CD4-positive, alpha-beta T cell treated with Interleukin-4 for 1 hour (primary cell): Measurements from ENCODE around the gene RBM47.
"Not testable (repeated sequence)": the region's sequence is repeated elsewhere in the genome, so short reads cannot be mapped to it uniquely, and the experiment has no call there.

Experiments
- DNase-seq, 2 donors: peaks; one replicate each; pipeline ENCODE4 v3.0.0-alpha.2; 2020 to 2022

Gene RBM47

GRCh38 chr4:40585201-40585799, 44.4 kb downstream of the RBM47 start:
- DNase-seq: no peak

- no peak for DNase-seq
These were observed 45.0 kb downstream of the RBM47 start for GRCh38 chr4:40584517-40585141.

DNA sequence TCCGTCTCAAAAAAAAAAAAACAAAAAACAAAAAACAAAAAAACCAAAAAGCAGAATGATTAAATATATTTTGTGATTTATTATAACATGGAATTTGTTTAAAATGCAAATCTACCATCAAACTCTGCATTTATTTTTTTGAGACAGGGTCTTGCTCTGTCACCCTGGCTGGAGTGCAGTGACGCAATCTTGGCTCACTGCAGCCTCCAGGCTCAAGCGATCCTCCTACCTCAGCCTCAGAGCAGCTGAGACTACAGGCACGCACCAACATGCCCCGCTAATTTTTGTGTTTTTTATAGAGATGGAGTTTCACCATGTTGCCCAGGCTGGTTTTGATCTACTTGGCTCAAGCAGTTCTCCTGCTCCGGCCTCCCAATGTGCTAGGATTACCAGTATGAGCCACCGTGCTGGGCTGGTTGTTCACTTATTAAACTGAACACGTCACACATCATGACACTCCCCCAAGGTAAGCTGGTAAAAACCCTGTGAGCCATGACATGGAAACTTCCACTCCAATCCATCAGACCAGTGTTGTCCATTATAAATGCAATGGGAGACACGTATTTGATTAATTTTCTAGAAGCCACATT, 45.7 kb downstream of the RBM47 start:
- no peak for DNase-seq

- DNase-seq: no peak
These were observed 47.3 kb downstream of the RBM47 start for GRCh38 chr4:40582413-40582812.

- DNase-seq: no peak
These were observed 48.2 kb downstream of the RBM47 start for GRCh38 chr4:40581254-40582140.

GRCh38 chr4:40579983-40580382, 49.7 kb downstream of the RBM47 start:
- DNase-seq: no peak

GRCh38 chr4:40577588-40578253, 51.9 kb downstream of the RBM47 start:
- no peak for DNase-seq

- peak; percentile 48 to 89 for DNase-seq
These were observed 52.8 kb downstream of the RBM47 start for GRCh38 chr4:40576651-40577480.

DNA sequence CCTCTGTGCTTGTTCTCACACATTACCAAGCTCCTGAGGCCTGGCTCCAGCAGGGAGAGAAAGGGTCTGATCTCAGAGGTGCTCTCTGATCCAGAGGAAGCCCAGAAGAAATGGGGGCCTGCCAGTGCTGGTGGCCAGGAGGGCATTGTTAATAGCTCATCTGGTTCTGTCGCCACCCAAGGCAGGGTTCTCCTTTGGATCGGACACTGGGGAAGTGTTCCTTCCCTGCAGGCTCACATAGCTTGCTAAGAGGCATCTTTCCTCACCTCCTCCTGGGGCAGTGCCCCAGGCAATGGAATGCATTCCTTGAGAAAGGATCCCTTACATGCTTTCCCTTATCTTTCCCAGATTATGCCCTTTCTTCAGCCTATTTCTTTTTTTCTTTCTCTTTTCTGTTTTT, 53.8 kb downstream of the RBM47 start:
- DNase-seq: no peak

DNA sequence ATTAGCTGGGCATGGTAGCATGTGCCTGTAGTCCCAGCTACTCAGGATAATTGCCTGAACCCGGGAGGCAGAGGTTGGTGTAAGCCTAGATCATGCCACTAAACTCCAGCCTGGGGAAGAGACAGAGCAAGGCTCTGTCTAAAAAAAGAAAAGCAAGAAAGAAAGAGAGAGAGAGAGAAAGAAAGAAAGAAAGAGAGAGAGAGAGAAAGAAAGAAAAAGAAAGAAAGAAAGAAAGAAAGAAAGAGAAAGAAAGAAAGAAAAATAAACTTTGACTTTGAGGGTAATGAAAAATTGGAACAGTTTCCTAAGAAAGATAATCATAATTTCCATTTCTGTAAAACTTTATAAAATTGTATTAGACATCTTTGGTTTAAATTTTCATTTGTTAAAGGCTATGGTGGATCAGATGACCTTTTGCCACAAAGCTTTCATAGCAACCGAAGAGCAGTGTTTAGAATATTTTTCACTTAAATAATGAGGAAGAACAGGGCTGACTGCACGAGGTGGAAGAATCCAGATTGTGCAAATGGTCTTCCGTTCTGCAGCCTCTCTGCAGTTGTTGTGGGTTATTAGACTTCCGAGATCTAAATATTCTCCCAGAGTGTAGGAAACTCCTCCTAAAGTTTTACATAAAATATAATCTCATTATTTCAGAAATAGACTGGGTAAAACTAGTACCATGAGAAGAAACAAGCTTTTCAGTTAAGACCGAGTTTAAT, 55.9 kb downstream of the RBM47 start:
- peak; percentile 21 to 56 for DNase-seq

DNA sequence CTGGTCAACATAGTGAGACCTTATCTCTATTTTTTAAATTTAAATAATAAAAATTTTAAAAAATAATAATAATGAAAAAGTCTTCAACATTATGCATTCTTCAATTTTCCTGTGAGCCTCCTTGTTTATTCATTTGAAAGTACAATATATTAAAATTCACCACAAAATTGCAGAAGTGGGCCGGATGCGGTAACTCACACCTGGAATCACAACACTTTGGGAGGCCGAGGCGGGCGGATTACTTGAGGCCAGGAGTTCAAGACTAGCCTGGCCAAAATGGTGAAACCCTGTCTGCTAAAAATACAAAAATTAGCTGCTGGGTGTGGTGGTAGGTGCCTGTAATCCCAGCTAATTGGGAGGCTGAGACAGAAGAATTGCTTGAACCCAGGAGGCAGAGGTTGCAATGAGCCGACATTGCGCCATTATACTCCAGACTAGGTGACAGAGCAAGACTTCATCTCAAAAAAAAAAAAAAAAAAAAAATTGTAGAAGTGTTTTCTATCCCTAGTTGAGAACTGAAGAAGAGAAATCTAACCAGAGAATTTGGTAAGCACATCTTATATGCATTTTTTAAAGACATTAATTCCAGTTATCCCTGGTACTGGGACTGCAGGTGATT, 56.9 kb downstream of the RBM47 start:
- no peak for DNase-seq

- no peak for DNase-seq
These were observed 58.5 kb downstream of the RBM47 start for GRCh38 chr4:40571208-40571607.

GRCh38 chr4:40570348-40571077, 59.2 kb downstream of the RBM47 start:
- DNase-seq: no peak

GRCh38 chr4:40564815-40565483, 64.7 kb downstream of the RBM47 start:
- DNase-seq: no peak

GRCh38 chr4:40564004-40564403, 65.7 kb downstream of the RBM47 start:
- DNase-seq: peak; percentile 12 to 74

GRCh38 chr4:40563401-40563800, 66.3 kb downstream of the RBM47 start:
- DNase-seq: peak in 1 of 2 donors; percentile 57

DNA sequence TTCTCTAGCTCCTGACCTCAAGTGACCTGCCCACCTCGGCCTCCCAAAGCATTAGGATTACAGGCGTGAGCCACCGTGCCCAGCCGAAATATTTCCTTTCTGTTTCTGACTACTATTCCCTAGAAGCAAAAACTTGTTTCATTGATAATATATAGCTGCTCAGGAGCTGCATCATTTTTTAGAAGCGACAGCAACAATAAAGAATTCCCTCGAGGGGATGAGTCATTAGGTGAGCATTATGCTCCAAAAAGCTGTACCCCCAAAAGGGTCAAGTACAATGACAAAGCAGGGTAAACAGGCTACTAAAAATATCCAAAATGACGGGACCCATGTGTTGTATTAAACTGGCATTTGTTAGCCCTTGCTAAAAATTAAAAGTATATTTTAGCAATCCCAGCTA, 67.0 kb downstream of the RBM47 start:
- no peak for DNase-seq

GRCh38 chr4:40562208-40562607, 67.5 kb downstream of the RBM47 start:
- peak in 1 of 2 donors; percentile 27 for DNase-seq

- not testable (repeated sequence) for DNase-seq
These were observed 68.0 kb downstream of the RBM47 start for GRCh38 chr4:40561543-40562177.
